NCI-H748 (cell line): ENCODE measurements around the gene FGF8.

Source experiments
- DNase-seq: peaks from one replicate; lab custom pipeline; 2025; ENCODE audit not compliant: unreplicated experiment; lab: John Stamatoyannopoulos, UW

FGF8 gene

GRCh38 chr10:101741938-101742337, 34.0 kb downstream of the FGF8 start:
- DNase-seq = no peak

- no peak for DNase-seq
Measured at GRCh38 chr10:101736666-101737065, 39.2 kb downstream of the FGF8 start.

GRCh38 chr10:101732096-101732495, 43.8 kb downstream of the FGF8 start:
- DNase-seq = no peak

GRCh38 chr10:101726115-101726387, 49.9 kb downstream of the FGF8 start:
- DNase-seq = no peak

GRCh38 chr10:101725296-101726114, 50.4 kb downstream of the FGF8 start:
- no peak for DNase-seq

GRCh38 chr10:101724446-101724845, 51.5 kb downstream of the FGF8 start:
- DNase-seq = no peak

GRCh38 chr10:101723176-101723575, 52.7 kb downstream of the FGF8 start:
- no peak for DNase-seq

- no peak for DNase-seq
Measured at GRCh38 chr10:101721806-101722205, 54.1 kb downstream of the FGF8 start.

- DNase-seq = no peak
Measured at GRCh38 chr10:101720606-101721230, 55.2 kb downstream of the FGF8 start.
